GM04504 (cell line): ENCODE data around the gene HSD17B1.
"Not testable (repeated sequence)": the region's sequence is repeated elsewhere in the genome, so short reads cannot be mapped to it uniquely, and the experiment has no call there.

Experiments
- DNase-seq: peaks from one replicate; pipeline ENCODE4 v3.0.0-alpha.2; 2012; ENCODE audit warnings: low read depth

The HSD17B1 gene

GRCh38 chr17:42526031-42526444 lies 26.7 kb upstream of the HSD17B1 start:
- no peak for DNase-seq

DNA sequence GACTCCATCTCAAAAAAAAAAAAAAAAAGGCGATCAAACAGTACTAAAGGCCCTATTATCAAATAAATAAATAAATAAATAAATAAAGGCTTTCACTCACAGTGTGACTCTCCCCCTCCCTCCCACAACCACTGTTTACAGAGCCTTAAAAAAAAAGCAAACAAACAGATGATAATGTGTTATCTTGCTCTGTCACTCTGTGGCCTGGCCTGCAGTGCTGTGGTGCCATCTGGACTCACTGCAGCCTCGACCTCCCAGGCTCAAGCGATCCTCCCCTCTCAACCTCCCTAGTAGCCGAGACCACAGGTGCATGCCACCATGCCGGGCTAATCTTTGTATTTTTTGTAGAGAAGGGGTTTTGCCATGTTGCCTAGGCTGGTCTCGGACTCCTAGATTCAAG lies 24.8 kb upstream of the HSD17B1 start:
- no peak for DNase-seq

GRCh38 chr17:42529061-42529460 lies 23.7 kb upstream of the HSD17B1 start:
- DNase-seq = no peak

DNA sequence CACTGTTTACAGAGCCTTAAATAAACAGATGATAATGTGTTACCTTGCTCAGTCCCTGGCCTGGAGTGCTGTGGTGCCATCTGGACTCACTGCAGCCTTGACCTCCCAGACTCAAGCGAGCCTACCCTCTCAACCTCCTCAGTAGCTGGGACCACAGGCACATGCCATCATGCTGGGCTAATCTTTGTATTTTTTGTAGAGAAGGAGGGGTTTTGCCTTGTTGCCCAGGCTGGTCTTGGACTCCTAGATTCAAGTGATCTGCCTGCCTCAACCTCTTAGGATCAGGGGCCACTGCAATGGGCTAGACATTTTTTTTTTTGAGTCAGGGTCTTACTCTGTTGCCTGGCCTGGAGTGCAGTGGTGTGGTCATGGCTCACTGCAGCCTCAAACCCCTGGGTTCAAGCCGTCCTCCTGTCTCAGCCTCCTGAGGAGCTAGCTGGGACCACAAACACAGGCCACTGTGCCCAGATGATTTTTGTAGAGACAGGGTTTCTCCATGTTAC lies 21.7 kb upstream of the HSD17B1 start:
- DNase-seq = no peak

GRCh38 chr17:42531455-42532354 lies 21.0 kb upstream of the HSD17B1 start:
- no peak for DNase-seq

DNA sequence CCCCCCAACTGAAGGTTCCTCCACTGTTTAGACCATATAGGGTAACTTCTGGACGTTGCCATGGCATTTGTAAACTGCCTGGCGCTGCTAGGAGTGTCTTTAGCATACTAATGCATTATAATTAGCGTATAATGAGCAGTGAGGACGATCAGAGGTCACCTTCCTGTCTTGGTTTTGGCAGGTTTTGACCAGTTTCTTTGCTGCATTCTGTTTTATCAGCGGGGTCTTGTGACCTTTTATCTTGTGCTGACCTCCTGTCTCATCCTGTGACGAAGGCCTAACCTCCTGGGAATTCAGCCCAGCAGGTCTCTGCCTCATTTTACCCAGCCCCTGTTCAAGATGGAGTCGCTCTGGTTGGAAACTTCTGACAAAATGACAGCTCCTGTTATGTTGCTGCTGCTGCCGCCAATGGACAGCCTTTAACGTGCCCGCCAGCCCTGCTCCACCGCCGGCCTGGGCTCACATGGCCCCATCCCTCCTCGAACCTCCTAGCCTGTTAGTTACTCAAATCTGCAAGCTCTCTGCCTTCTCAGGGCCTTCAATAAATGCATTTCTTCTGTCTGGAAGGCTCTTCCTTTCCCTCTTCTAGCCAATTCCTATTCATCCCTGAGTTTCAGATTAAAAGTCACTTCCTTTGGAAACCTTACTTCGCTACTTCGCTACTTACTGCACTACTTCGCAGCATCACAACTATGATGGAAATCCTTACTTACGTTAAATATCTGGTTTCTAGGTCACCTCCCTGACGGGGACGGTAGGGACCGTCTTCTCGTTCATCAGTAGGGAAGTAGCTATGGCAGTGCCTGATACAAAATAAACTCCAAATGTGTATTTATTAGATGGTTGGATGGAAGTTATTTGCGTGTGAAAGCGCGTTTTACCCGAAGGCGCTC lies 17.3 kb upstream of the HSD17B1 start:
- no peak for DNase-seq

GRCh38 chr17:42536048-42536371 lies 16.7 kb upstream of the HSD17B1 start, which contains the start of gene NAGLU:
TSS of gene NAGLU (plus strand) at chr17:42536241. CDS start at chr17:42536273, 32 bp downstream.
- DNase-seq = peak; percentile 74

DNA sequence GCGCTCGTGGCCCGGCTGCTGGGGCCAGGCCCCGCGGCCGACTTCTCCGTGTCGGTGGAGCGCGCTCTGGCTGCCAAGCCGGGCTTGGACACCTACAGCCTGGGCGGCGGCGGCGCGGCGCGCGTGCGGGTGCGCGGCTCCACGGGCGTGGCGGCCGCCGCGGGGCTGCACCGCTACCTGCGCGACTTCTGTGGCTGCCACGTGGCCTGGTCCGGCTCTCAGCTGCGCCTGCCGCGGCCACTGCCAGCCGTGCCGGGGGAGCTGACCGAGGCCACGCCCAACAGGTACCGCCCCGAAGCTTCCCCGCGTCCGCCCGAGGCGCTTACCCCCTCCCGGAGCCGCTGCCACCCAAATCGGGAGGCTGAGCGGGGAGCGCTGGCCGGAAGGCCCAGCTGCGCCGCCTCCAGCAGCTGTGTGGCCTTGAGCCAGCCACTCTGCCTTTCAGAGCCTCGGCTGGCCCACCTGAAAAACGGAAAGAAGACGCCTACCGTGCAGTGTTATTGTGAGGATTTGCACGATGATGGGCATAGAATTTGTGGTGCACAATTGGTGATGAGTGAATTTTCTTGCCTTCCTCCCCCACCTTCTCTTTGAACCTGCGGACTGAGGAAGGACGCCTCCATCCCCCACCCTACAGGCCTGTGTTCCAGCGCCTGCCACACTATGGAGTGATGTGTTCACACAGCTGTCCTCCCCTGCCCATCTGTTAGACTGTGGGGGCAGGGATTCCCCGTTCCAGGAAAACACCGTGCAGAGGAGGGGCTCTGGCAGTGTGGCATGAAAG lies 16.2 kb upstream of the HSD17B1 start:
- DNase-seq = peak; percentile 52

DNA sequence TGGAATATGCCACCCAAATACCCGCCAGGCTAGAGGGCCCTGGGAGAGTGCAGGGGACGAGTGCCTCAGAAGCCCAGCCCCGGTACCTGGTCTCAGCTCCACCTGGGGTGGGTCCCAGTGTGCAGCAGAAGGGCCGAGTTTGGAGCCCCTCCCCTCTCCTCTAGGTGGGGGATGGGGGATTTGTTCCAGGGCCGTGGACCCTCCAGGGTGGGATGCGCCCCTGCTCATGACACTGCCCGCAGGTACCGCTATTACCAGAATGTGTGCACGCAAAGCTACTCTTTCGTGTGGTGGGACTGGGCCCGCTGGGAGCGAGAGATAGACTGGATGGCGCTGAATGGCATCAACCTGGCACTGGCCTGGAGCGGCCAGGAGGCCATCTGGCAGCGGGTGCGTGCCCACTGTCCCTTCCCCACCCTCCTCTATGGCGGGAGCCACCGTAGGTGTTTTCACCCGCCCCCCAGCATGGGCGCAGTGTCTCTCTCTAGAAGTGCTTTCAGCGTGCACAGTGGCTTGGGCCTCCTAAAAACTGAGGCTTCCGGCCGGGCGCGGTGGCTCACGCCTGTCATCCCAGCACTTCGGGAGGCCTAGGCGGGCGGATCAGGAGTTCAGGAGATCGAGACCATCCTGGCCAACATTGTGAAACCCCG lies 15.4 kb upstream of the HSD17B1 start:
- DNase-seq = no peak

DNA sequence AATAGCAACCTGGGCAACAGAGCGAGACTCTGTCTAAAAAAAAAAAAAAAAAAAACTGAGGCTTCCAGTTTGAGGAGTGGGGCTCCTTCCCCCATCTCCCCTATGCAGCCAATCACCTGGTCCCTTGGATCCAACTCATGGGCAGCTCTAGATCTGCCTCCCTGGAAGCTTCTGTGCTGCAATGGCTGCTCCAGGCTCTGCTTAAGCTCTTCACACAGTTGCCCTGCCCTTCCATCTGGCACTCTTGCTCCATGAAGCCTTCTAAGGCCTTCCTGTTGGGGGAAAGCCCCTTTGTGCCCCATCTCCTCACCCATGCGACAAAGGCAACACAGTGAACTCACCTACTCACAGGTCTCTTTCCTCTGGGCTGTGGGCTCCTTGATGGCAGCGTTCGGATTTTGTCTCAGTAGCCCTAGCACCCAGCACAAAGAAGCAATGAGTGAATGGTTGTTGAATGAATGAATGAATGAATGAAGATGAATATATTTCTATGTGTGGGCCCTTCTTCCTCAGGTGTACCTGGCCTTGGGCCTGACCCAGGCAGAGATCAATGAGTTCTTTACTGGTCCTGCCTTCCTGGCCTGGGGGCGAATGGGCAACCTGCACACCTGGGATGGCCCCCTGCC lies 14.8 kb upstream of the HSD17B1 start:
- no peak for DNase-seq

- no peak for DNase-seq
Observed at GRCh38 chr17:42538482-42538881, 14.2 kb upstream of the HSD17B1 start.

GRCh38 chr17:42540558-42540957 lies 12.2 kb upstream of the HSD17B1 start:
- not testable (repeated sequence) for DNase-seq

DNA sequence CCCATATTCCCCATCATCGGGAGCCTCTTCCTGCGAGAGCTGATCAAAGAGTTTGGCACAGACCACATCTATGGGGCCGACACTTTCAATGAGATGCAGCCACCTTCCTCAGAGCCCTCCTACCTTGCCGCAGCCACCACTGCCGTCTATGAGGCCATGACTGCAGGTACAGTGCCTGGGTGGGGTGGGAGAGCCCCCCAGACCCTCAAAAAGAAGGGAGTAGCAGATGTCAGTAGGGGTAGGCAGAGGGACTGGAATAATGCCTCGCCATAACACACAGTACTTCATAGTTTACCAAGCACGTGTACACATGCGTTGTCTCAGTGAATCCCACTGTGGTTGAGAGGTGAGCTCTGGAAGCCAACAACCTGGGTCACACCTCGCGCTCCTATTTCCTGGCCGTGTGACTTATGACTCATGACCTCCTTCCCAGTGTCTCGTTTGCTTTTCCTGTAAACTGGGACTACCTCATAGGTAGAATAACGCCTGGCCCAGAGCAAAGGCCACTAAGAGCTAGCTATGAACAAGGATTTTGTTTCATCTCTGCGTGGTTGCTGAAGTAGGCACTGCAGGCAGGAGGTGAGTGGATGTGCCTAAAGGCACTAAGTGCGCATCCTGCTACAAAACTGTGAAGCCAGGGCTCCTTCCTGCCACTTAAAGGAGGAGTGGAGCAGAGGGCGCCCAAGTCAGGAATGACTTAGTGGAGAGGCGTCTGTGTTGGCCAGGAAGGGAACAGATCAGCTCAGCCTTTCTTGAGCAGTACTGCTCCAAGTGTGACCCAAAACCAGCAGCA lies 11.5 kb upstream of the HSD17B1 start:
- DNase-seq = no peak

GRCh38 chr17:42543190-42544079 lies 9.3 kb upstream of the HSD17B1 start:
- no peak for DNase-seq

DNA sequence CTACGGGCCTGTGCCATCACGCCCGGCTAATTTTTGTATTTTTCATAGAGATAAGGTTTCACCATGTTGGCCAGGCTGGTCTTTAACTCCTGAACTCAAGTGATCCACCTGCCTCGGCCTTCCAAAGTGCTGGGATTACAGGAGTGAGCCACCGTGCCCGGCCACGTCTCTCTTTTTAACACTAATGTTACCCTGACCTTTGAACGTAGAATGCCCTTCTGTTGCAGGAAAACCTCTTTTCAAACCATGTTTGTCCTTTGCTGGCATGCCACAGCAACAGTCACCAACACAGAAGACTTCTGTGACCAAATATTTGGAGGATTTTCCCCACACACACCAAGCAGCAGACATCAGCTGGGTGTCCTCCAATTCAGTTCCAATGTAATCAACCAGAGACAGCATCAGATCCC lies 7.8 kb upstream of the HSD17B1 start:
- no peak for DNase-seq

GRCh38 chr17:42545755-42546505 lies 6.8 kb upstream of the HSD17B1 start:
- DNase-seq = not testable (repeated sequence)

GRCh38 chr17:42547001-42547461 lies 5.7 kb upstream of the HSD17B1 start:
- no peak for DNase-seq

DNA sequence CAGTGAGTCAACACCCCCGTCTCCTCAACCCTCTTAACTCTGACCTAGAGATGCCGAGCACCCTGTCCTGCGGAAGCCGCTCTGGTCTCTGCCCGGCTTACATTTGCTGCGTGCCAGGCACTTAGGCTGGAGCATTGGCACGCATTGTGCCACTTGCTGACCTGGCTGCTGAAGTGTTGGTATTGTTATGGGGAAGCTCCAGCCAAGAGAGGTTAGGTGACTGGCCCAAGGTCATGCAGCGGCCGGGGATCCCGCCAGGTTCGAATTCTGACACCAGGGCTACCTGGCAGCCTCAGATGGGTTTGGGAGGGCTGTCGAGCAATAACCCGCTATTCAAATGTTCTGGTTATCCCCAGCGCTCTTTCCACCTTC lies 5.0 kb upstream of the HSD17B1 start:
- no peak for DNase-seq
